LNCaP clone FGC (cell line): ENCODE data around the gene FGF18.

Experiments used
- DNase-seq: peaks from one replicate; pipeline ENCODE4 v3.0.0-alpha.2; 2011; ENCODE audit warnings: low read depth
- H3K4me3 ChIP-seq: 2 replicates; pipeline ENCODE4 v1.5.1; 2011; ENCODE audit warnings: mild to moderate bottlenecking, low read depth, low read length, control low read depth
- CTCF ChIP-seq: IDR thresholded peaks from 2 replicates; pipeline ENCODE4 v1.5.1; 2012; ENCODE audit warnings: mild to moderate bottlenecking; ENCODE audit not compliant: control insufficient read depth, insufficient read depth; ENCODE audit errors: extremely low read depth

FGF18 gene

GRCh38 chr5:171453056-171453725 lies 33.7 kb downstream of the FGF18 start:
- no peak for TF ChIP-seq CTCF
- no peak overlapping the region for H3K4me3 ChIP-seq
- DNase-seq: no peak

- no peak for TF ChIP-seq CTCF
- DNase-seq: no peak
- H3K4me3 ChIP-seq: no peak overlapping the region
Measured at GRCh38 chr5:171453988-171454387, 34.5 kb downstream of the FGF18 start.

GRCh38 chr5:171454549-171454948 lies 35.1 kb downstream of the FGF18 start:
- no peak overlapping the region for H3K4me3 ChIP-seq
- TF ChIP-seq CTCF: no peak
- DNase-seq: no peak

- no peak for DNase-seq
- no peak overlapping the region for H3K4me3 ChIP-seq
- no peak for TF ChIP-seq CTCF
Measured at GRCh38 chr5:171455522-171455921, 36.1 kb downstream of the FGF18 start.

- DNase-seq: no peak
- no peak overlapping the region for H3K4me3 ChIP-seq
- no peak for TF ChIP-seq CTCF
Measured at GRCh38 chr5:171457208-171457981, 37.9 kb downstream of the FGF18 start.

GRCh38 chr5:171459839-171460238 lies 40.4 kb downstream of the FGF18 start:
- H3K4me3 ChIP-seq: no peak overlapping the region
- no peak for TF ChIP-seq CTCF
- no peak for DNase-seq
